Aorta (tissue), 5 donors: ENCODE measurements around the gene SLC30A5. TPM values are rescaled to one million over a fixed set of nuclear protein-coding genes. Genes with fewer than 3 reads are reported as not detected.
"Not testable (repeated sequence)": the region's sequence is repeated elsewhere in the genome, so short reads cannot be mapped to it uniquely, and the experiment has no call there.

Experiments
- ATAC-seq: fragments of 200-7000 bp; cut with Tn5 transposase; one replicate; pipeline ENCODE4 v1.9.1; 2022; ENCODE audit warnings: moderate library complexity; ENCODE audit not compliant: low FRiP score
- DNase-seq, 2 donors: peaks; one replicate each; pipeline ENCODE4 v3.0.0-alpha.2; 2020
- H3K27ac ChIP-seq, 2 donors: one replicate each; pipeline ENCODE4 v1.5.1; 2013; ENCODE audit warnings: low read length in 2 of 2, mild to moderate bottlenecking in 2 of 2, moderate library complexity in 2 of 2, control low read depth in 1 of 2, inconsistent platforms in 1 of 2, low read depth in 1 of 2
- H3K27me3 ChIP-seq, 2 donors: one replicate each; pipeline ENCODE4 v1.6.1; 2013; ENCODE audit warnings: control low read depth in 1 of 2, low read length in 1 of 2, mild to moderate bottlenecking in 1 of 2, moderate library complexity in 1 of 2; ENCODE audit not compliant: insufficient read depth in 2 of 2, control insufficient read depth in 1 of 2
- H3K36me3 ChIP-seq, 2 donors: one replicate each; pipeline ENCODE4 v1.6.1; 2013; ENCODE audit warnings: control low read depth in 1 of 2, low read length in 1 of 2, mild to moderate bottlenecking in 1 of 2; ENCODE audit not compliant: insufficient read depth in 2 of 2, control insufficient read depth in 1 of 2
- H3K4me1 ChIP-seq, 2 donors: one replicate each; pipeline ENCODE4 v1.6.1; 2013; ENCODE audit warnings: low read length in 2 of 2, control low read depth in 1 of 2, mild to moderate bottlenecking in 1 of 2, moderate library complexity in 1 of 2; ENCODE audit not compliant: insufficient read depth in 2 of 2, control insufficient read depth in 1 of 2
- H3K4me3 ChIP-seq, 2 donors: one replicate each; pipeline ENCODE4 v1.5.1; 2013; ENCODE audit warnings: low read length in 2 of 2, control low read depth in 1 of 2, mild to moderate bottlenecking in 1 of 2
- H3K9me3 ChIP-seq: one replicate; pipeline ENCODE4 v1.6.1; 2013; ENCODE audit warnings: mild to moderate bottlenecking, low read length; ENCODE audit not compliant: control insufficient read depth
- WGBS, 2 donors: extraction: QIAGEN DNeasy Blood & Tissue Kit; methylation state at CpG; one replicate each; pipeline ENCODE4 v1.1.7; 2013; 5-methylcytosine and 5-hydroxymethylcytosine counted together
- intact Hi-C, 2 donors: fragments of 100-400 bp; cut with DNase I; formaldehyde crosslinking; loops; one replicate each; pipeline versions ENCODE4 v1.14.2 to v1.15.0; 2022
- polyA plus RNA-seq, 2 donors: library from polyadenylated mRNA; stranded (reverse); fragments of 200-250 nt; gene quantifications; one replicate each; pipeline ENCODE4 v1.2.3, GENCODE V29; 2013
- total RNA-seq, 2 donors: library from RNA; stranded (reverse); fragmentation: NEBNext Ultra II Directional; extraction: Animal tissue kit (Norgen Biotek cat#: 25700); gene quantifications; one replicate each; pipeline ENCODE4 v1.2.1, GENCODE V29; 2021
- donor health status: healthy with polysubstance abuse.
- donor health status: Bipolar disorder and iron deficiency.
- donor health status: DM: no; HTN: no; CAD: no.
- donor health status: DM: no; HTN: no; CAD: no.
- donor health status: DM: yes; HTN: yes; CAD: no.

SLC30A5 gene
- total and polyA plus RNA-seq, 4 donors, result 23.5 to 43.9 (median 36.5) TPM

GRCh38 chr5:69115526-69115925 is 21.7 kb downstream of the SLC30A5 start:
- intact Hi-C loops, result no loop called here
- Histone ChIP-seq H3K36me3 (peaks cover 0 to 4% of the 10 kb centered on the region in 2 donors), H3K9me3 (no peaks in the 10 kb centered on the region), H3K4me3 (no peak overlapping the region), H3K4me1 (no peaks in the 10 kb centered on the region), H3K27me3 (no peaks in the 10 kb centered on the region), H3K27ac (no peak overlapping the region)
- WGBS, 2 donors, result 90 to 91% methylated on average over 3 of the region's 3 CpGs
- ATAC-seq (no peak), DNase-seq (no peak)

- H3K9me3 ChIP-seq, result no peaks in the 10 kb centered on the region
- H3K36me3 ChIP-seq, result peaks cover 2 to 5% of the 10 kb centered on the region in 2 donors
- no peak for DNase-seq
- no peaks in the 10 kb centered on the region for H3K27me3 ChIP-seq
- no peak overlapping the region for H3K27ac ChIP-seq
- no peak for ATAC-seq
- no peak overlapping the region for H3K4me3 ChIP-seq
- no peaks in the 10 kb centered on the region for H3K4me1 ChIP-seq
- intact Hi-C loops, result no loop called here
Observed at GRCh38 chr5:69129413-69129812, 35.6 kb downstream of the SLC30A5 start.

- 57 to 58% methylated on average over 2 of the region's 2 CpGs for WGBS, 2 donors
- intact Hi-C loops, result no loop called here
- Histone ChIP-seq H3K27me3 (no peaks in the 10 kb centered on the region), H3K27ac (no peak overlapping the region), H3K9me3 (no peaks in the 10 kb centered on the region), H3K4me3 (no peak overlapping the region), H3K4me1 (no peaks in the 10 kb centered on the region), H3K36me3 (peaks cover 2 to 5% of the 10 kb centered on the region in 2 donors)
- ATAC-seq, result no peak
- DNase-seq, result no peak
Observed at GRCh38 chr5:69130241-69130640, 36.4 kb downstream of the SLC30A5 start.

DNA sequence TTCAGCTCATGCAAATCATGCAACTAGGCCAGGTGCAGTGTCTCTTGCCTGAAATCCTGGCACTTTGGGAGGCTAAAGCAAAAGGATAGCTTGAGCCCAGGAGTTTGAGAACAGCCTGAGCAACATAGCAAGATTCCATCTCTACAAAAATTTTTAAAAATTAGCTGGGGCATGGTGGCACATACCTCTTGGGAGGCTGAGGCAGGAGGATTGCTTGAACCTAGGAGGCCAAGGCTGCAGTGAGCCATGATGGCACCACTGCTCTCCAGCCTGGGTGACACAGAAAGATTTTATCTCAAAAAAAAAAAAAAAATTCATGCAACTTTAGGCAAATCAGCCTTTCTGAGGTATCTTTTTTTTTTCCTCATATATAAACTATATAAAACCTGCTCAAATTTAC is 37.5 kb downstream of the SLC30A5 start:
- intact Hi-C loops, result no loop called here
- H3K36me3 ChIP-seq, result peaks cover 2 to 5% of the 10 kb centered on the region in 2 donors
- no peak for ATAC-seq
- H3K4me1 ChIP-seq, result no peaks in the 10 kb centered on the region
- no peak for DNase-seq
- no peaks in the 10 kb centered on the region for H3K27me3 ChIP-seq
- H3K27ac ChIP-seq, result no peak overlapping the region
- H3K9me3 ChIP-seq, result no peaks in the 10 kb centered on the region
- H3K4me3 ChIP-seq, result no peak overlapping the region

- intact Hi-C loops, result no loop called here
- Histone ChIP-seq H3K4me3 (no peak overlapping the region), H3K27me3 (no peaks in the 10 kb centered on the region), H3K27ac (no peak overlapping the region), H3K4me1 (no peaks in the 10 kb centered on the region), H3K36me3 (peaks cover 2 to 5% of the 10 kb centered on the region in 2 donors), H3K9me3 (no peaks in the 10 kb centered on the region)
- DNase-seq (no peak), ATAC-seq (no peak)
- 64 to 68% methylated on average over 7 of the region's 7 CpGs for whole genome bisulfite sequencing, 2 donors
Observed at GRCh38 chr5:69134126-69134525, 40.3 kb downstream of the SLC30A5 start.

DNA sequence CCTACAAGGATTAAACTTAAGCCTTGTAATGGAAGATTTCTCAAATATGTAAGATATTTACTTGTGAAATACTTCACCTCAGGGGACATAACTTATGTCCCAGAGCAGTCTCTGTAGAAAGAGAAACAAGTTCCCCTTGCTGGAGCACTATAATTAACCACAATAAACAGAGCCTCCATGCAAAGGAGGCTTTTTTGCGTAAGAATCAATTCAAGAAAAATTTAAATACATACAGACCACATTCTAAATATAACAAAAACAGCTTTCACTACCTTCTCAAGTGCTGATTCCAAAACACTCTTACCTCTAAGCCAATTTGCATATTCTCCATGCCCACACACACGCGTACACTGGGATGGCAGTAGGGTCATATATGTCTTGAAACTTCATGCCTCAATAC is 42.5 kb downstream of the SLC30A5 start:
- WGBS, 2 donors, result 86 to 87% methylated on average over 3 of the region's 3 CpGs
- Histone ChIP-seq H3K4me3 (no peak overlapping the region), H3K9me3 (no peaks in the 10 kb centered on the region), H3K27ac (no peak overlapping the region), H3K4me1 (no peaks in the 10 kb centered on the region), H3K36me3 (peaks cover 2 to 5% of the 10 kb centered on the region in 2 donors), H3K27me3 (no peaks in the 10 kb centered on the region)
- ATAC-seq (no peak), DNase-seq (no peak)
- intact Hi-C loops, result no loop called here

GRCh38 chr5:69137208-69137607 is 43.4 kb downstream of the SLC30A5 start:
- 93 to 96% methylated on average over 1 of the region's 1 CpG for WGBS, 2 donors
- not testable (repeated sequence) for DNase-seq

GRCh38 chr5:69137807-69138206 is 44.0 kb downstream of the SLC30A5 start:
- no peak overlapping the region for H3K27ac ChIP-seq
- no peak overlapping the region for H3K4me3 ChIP-seq
- H3K9me3 ChIP-seq, result no peaks in the 10 kb centered on the region
- intact Hi-C loops, result no loop called here
- DNase-seq (no peak), ATAC-seq (no peak)
- WGBS, 2 donors, result 96 to 97% methylated on average over 5 of the region's 5 CpGs
- peaks cover 2 to 5% of the 10 kb centered on the region in 2 donors for H3K36me3 ChIP-seq
- H3K27me3 ChIP-seq, result no peaks in the 10 kb centered on the region
- no peaks in the 10 kb centered on the region for H3K4me1 ChIP-seq

More at GRCh38 chr5:69137208-69137607, 43.4 kb downstream of the SLC30A5 start:
- H3K27ac ChIP-seq, H3K9me3 ChIP-seq, H3K4me1 ChIP-seq, intact Hi-C loops, ATAC-seq, H3K4me3 ChIP-seq, H3K27me3 ChIP-seq, H3K36me3 ChIP-seq: not testable (repeated sequence)

DNA sequence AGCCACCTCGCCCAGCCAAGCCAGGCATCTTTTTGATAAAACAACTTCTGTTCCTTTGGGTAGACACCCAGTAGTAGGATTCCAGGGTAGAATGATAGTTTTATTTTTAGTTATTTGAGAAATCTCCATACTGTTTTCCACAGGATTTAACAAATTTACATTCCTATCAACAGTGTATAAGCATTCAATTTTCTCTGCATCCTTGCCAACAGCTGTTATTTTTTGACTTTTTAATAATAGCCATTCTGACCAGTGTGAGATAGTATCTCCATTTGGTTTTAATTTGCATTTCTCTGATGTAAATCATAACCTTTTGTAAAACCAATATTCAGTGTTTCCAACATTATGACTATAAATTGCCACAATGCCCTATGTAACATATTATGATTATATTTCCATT is 45.0 kb downstream of the SLC30A5 start:
- WGBS, 2 donors, result 83 to 96% methylated on average over 1 of the region's 1 CpG
- Histone ChIP-seq H3K27me3 (no peaks in the 10 kb centered on the region), H3K36me3 (peaks cover 2% of the 10 kb centered on the region in 2 donors), H3K4me1 (no peaks in the 10 kb centered on the region), H3K27ac (no peak overlapping the region), H3K9me3 (no peaks in the 10 kb centered on the region), H3K4me3 (no peak overlapping the region)
- ATAC-seq (no peak), DNase-seq (no peak)
- intact Hi-C loops, result no loop called here
